Activated naive CD4-positive, alpha-beta T cell (primary cell): Measurements from ENCODE around the gene MRGPRD.

Experiments
- DNase-seq, 4 experiments: peaks; one replicate each; lab custom pipeline; 2025; lab: John Stamatoyannopoulos, UW

The MRGPRD gene

DNA sequence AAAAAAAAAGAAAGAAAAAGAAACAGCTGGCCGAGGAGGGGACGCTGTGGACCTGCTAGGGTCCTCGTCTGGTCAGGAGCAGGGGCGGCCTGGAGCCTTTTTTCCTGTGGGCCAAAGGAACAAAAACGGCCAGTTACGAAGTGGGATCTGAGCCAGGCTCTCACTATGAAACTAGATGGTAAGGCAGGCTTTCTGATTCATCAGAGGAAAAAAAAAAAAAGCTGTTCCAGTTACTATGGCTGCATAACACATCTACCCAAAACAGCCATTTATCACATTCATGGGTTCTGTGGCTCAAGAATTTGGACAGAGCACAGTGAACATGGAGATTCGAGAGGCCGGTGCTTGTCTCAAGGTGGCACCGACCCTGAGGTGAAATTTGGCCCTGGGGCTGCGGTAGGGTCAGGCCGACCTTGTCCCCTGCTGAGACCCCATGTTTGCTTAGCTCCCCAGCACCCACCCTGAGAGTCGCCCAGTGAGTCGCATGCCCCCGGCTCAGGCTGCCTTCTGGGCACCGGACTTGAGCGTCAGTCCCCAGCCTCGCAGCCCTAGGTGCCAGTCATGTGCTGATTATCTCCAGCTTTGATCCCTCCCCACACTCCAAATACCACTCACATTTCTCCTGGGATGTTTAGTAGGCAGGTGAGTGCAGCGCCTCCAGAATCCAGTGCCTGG lies 34.2 kb downstream of the MRGPRD start:
- no peak for DNase-seq

DNA sequence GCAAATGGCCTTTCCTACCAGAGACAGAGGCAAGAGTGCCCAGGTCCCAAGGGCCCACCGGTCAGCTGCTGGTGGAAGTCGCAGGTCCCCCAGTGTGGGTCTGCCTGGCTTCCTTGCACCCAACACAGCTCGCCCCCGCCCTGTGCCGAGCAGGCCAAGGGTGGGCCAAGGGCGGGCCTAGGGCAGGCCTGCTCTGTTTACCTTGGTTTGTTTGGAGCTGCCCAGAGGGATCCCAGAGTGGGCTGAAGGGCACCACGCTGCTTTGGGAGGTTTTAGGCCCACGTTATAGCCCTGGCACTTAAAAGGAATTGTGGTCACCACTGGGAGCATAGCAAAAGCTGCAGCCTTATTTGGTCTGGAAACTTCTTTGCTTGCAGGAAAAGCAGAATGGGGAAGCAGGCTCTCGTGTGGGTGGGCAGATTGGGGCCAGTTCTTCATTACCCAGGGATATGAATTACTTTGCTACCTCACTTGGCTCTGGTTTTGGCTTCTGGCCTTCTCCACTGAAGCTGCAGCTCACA lies 38.0 kb downstream of the MRGPRD start:
- DNase-seq: no peak

DNA sequence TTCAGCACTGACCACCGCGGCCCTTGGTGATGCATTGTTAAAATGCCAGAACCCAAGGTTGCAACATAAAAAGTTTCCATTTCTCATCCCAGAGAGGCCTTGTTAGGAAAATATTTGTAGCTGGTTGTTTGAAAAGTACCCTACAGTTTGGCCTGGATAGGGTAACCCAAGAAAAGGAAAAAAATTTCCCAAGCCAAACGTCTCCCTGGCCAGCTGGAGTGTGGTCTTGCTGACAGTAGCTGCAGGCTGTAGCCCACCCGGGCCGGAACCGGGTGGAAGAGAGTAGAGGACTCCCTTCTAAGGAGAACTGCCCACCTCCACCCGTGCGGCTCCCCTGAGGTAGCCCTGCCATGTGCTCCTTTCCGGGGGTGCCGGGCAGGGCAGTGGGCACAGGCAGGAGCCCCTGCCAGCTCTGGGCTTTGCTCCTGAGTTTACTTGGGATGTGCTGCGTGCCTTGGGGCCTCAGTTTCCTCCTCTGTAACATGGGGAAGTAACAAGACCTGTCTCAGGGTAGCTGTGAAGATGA lies 38.6 kb downstream of the MRGPRD start:
- no peak for DNase-seq

DNA sequence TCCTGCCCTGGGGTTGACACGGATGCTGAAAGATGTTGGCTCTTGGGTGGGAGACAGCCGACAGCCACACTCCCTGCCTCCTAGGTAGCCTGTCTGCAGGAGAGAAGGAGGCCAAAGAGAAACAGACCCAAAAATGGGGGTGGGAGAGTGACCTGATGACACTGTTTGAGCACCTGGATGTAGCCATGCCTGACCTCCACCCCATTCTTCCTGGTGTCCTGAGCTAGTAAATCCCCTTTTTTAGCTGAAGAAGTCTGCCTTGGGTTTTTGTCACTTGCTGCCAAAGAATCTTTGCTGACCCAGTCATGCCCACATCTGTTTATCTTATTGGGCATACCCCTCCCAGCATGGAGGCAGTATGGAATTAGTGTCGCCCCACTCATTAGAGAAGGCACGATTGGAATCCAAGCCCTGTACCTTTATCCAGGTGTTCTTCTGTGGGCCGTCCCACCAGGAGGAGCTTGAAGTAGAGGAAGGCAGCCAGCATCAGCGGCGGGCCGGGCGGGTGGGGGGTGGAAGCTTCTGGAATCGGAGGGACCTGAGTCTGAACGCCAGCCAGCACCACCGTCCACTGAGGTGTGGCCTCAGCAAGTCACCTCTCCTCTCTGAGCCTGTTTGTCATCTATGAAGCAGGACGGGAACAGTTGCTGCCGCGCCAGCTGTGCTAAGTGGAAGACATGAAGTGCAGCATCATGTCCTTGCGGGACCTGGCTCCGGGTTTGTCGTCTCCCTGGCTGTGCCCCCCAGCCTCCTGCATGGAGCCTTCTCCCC lies 39.3 kb downstream of the MRGPRD start:
- no peak for DNase-seq

DNA sequence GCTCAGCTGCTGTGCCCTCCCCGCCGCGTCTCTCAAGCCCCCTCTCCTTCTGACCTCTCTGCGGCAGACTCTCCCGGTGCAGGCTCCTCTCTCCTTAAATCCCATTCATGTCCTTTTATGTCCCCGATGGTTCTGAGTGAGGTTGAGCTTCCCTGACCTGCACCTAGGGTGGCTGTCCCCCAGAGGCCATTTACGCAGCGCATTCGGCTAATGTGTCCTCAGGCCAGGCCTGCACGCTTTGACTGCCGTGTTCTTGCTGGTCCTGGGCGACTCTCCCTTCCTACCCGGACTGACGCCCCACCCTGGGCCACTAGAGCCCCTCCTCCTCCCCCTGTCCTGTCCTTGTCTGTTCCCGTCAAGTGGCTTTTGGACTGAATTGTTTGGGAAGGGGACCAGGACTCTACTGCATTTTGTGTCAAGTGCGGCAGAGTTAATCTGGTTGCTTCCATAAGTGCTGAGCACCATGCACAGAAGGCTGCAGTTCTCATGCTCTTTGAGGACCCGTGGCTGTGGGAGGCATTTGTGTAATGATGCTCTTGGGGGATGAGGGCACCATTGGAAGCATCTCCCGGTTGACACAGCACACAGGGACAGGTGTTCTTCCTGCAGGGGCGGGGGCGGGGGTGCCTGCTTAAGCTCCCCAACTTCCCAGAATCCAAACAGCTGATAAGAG lies 40.0 kb downstream of the MRGPRD start:
- no peak for DNase-seq

DNA sequence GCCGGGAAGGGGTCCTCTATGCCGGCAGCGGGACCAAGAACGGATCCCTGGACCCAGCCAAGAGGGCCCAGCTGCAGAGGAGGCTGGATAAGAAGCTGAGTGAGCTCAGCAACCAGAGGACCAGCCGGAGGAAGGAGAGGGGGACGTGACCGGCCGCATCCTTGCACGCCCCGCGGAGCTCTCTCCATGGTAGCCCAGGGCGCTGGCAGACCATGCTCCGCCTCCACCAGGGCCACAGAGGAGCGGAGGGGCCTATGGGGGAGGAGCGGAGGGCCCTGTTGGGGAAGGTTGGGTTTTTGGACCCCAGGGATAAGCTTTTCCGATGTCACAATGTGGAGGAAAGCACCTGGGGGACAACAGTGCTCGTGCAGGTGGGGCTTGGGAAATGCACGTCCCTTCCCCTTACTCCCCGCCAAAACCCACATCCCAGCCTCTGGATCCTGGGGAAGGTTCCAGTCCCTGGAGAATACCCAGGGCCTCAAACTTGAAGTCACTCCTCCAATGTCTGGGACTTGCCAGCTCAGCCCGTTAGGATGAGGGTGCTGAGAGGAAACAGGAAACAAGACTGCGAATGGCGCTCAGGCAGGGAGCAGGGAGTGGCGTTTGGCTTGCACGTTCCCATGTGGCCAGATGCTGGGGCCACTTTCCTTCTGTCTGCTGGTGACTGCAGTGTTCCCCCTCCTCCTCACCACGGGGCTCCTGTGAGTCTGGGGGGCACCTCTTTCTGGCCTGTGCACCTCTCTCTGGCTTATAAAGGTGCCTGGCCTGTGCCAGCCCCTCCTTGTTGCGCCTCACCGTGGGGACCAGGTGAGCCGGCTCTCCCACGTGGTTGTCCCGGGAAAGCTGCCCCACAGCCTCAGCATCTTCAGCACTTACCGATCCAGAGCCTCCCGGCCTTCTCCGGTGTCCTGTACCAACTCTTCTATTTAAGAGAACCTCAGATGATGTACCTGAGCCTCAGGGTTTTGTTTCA lies 40.9 kb downstream of the MRGPRD start:
- no peak for DNase-seq

DNA sequence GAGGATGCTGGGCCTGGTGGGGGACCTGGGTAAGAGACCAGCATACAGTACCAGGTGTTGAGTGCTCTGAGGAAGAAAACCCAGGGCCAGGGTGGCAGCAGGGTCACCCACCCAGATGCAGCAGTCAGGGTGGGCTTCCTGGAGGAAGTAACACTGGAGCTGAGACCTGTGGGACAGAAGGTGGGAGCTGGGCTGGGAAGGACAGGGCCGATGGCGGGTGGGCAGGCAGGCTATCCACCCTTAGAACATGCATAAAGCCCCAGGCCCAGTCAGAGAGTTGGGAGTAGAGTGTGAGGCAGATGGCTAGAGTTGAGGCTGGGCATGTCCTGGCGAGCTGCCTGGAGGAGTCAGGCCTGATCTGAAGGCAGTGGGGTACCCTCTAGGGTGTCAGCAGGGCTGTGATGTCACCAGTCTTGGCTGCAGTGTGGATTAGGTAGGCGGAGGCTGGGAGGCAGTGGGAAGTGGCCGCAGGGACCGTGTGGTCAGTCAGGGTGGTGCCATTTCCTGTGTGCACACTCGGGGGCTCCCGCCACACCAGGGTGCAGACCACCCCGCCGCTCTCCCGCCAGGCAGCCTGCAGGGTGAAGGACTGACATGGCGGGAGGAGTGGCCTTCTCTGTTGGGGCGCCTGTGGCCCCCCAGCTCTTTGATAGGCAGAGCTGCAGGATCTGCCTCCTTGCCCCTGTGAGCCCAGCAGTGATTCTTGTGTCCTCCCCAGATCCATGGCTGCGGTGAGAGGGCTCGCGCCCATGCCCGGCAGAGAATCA lies 41.8 kb downstream of the MRGPRD start:
- no peak for DNase-seq

DNA sequence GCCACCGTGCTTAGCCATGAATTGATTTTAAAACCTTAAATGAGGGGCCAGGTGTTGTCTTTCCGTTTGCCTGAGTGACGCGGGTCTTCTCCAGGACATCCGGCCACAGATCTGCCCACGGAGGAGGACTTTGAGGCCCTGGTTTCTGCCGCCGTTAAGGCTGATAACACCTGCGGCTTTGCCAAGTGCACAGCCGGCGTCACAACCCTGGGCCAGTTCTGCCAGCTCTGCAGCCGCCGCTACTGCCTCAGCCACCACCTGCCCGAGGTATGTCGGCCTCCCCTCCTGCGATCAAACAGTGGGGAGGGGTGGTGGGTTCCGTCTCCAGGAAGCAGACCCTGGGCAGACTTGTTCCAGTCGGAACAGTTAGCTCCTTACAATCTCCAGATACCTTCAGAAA lies 42.7 kb downstream of the MRGPRD start:
- DNase-seq: no peak

DNA sequence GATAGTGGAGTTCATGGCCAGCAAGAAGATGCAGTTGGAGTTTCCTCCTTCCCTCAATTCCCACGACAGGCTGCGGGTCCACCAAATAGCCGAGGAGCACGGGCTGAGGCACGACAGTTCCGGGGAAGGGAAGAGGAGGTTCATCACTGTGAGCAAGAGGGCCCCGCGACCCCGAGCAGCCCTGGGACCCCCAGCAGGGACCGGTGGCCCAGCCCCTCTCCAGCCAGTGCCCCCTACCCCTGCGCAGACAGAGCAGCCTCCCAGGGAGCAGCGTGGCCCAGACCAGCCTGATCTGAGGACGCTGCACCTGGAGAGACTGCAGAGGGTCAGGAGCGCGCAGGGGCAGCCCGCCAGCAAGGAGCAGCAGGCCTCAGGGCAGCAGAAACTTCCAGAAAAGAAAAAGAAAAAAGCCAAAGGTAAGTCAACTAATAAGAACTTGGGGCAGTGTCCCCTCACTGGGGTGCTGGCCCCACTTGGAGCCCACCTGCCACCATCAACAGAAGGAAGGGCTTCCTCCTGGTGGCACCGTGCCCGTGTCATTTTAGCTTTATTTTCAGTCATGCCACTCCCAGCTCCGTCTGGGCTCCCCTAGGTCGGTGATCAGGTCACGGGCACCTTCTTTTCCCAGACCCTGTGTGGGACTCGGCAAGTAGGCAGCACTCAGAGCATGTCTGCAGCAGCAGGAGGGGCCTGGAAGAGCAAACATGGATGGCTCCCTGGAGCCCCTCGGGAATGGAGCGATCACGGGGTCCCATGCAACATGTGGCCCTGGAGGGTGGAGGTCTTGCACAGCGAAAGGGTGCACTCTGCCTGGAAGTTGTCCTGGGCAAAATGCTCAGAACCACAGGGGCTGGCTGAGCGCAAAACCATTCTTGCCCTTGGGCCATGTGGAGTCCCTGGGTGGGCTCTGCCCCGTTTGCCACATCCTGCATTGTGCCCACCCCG lies 43.8 kb downstream of the MRGPRD start:
- DNase-seq: no peak

DNA sequence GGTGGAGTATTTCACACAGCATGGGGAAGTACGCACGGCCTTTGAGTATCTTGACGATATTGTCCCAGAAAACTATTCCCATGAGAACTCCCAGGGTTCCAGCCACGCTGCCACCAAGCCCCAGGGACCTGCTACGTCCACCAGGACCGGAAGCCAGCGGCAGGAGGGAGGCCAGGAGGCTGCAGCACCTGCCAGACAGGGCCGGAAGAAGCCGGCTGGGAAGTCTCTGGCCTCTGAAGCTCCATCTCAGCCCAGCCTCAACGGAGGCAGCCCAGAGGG lies 44.5 kb downstream of the MRGPRD start:
- no peak for DNase-seq

DNA sequence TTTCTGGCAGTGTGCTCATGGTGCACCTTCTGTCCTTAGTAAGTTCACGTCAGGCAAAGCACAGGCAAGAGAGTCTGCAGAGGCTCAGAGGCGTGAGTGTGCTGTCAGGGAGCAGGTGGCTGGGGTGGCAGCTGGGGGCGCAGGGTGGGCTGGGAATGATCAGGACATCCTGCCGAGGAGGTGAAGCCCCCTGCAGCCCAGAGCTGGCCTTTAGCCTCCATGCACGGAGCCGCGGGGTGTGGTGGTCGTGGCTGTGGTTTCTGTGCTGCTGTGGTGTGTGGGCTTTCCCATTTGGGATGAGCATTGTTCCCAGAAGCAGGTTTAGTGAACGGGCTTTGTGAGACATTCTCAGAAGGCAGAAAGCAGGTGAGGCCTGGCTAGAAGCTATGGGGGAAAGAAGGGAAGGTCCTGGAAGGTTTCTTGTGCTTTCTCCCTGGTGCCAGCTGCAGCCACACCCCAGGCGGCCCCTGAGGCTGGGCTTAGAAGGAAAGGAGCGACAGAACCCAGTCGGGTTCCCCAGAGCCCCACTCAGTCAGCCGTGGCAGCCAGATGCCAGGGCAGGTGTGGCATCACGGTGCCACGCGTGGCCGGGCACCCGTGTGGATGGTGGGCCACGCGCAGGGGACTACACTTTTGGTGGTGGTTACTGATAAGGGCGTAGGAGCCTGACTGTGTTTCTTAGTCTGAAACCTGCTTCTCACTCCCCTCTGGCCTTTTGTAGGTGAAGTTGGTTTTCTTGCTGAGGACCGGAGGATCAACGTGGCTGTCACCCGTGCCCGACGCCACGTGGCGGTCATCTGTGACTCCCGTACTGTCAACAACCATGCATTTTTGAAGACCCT lies 45.0 kb downstream of the MRGPRD start:
- no peak for DNase-seq

DNA sequence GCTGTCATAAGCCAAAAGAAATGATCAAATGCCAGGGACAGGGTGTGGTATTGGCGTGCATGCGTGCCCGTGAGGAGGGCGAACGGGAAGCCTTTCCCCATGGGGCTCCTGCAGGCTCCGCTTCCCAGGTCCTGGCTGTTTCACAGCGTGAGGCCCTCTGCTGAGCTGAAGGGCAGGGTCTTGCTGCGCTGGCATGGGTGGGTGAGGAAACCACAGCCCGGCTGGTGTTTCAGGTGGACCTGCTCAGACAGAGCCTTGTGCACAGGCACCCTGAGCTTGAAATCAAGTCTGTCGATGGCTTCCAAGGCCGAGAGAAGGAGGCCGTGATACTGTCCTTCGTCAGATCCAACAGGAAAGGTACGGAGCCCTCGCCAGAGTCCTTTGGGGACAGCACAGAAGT lies 45.7 kb downstream of the MRGPRD start:
- DNase-seq: no peak

DNA sequence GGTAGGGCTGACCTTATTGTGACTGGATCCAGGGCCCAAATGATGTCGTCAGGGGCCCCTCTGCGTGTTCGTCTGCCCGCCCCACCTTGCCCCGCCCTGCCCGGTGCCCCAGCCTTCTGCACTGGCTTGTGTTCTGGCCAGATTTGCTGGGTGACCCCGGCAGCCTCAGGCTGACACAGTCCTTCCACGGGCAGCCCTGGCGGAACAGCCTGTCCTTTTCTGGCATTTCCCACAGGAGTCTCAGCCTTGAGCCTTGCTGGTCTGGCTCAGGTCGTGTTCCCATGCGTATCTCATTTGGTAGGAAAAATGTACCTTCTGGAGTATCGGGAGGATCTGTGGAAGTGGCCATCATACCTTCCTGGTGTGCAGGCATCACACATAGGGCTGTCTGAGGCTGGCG lies 46.1 kb downstream of the MRGPRD start:
- no peak for DNase-seq

DNA sequence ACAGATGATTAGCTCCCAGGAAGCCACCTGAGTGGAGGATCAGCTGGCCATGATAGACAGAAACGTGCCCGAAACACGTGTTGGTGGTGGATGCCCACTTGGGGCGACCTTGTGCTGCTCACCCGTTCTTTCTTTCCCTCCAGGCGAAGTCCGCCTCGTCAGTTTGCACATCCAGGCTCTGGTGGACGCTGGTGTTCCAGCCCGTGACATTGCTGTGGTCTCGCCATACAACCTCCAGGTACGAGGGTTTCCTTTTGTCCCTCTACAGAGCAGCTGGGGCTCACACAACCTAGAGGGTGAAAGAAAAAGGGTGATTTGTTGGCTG lies 46.5 kb downstream of the MRGPRD start:
- no peak for DNase-seq

DNA sequence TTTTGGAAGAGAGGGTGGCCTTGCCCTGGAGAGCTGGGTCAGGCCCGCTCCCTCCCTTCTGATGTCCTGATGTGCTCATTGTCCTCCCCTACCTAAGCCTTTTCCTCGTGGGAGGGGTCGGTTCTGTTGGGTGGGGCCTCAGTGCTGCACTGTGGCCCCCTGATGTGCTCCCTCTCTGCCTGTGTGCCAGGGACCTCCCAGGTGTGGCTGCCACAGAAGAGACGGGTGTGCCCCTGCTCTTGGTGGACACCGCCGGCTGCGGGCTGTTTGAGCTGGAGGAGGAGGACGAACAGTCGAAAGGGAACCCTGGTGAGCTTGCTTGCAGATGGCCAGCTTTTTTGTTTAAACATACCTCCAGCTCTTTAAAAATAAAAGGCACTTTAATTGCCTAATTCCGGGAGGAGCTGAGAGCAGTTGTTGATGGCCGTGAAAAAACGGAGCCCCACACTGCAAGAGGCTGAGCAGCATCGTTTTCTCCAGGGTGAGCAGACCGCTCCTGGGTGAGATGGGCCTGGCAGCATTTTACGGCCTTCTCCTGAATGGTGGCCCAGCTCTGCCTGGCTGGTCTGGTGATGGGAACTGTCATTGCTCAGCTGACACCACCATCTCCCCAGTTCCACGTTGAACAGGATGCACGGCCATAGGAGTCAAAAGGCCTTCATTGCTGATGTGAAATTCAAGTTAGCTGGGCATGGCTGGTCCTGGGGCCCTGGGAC lies 47.0 kb downstream of the MRGPRD start:
- DNase-seq: no peak

DNA sequence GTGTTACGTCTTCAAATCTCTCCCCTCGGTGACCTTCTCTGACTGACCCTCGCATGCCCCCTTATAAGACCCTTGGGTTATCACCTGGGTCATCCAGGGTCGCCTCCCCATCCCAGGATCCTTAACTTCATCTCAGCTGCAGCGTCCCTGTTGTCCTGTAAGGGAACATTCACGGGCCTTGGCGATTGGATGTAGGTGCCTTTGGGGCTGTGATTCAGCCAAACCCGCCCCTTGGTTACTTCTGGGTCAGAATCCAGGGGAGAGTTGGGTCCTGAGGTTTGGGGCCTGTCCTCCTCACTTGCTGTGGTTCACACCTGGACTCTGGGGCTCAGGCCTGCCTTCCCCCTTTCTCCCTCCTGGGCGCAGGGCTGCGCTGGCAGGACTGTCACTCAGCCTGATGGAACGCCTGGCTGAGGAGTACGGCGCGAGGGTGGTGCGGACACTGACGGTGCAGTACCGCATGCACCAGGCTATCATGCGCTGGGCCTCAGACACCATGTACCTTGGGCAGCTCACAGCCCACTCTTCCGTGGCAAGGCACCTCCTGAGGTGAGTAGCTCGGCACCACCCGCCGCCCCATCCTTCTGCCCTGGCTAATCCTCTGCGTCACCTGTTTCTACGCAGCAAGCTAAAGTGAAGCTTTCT lies 47.7 kb downstream of the MRGPRD start:
- no peak for DNase-seq

DNA sequence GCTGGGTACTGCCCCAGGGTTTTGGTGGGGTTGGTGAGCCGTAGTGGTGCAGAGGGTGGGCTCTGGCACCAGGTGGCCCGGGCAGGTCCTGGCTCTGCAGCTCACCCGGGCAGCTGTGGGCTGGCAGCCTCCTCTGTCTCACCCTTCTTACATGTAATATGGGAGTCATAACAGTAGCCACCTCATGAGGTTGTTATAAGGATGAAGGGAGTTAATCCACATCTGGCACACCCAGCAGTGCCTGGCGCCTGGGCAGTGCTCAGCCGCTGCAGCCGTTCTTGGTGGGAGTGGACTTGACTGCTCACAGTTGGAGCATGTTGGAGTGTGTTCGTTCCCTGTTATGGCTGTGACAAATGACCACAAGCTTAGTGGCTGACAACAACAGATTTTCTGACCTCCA lies 48.4 kb downstream of the MRGPRD start:
- no peak for DNase-seq

DNA sequence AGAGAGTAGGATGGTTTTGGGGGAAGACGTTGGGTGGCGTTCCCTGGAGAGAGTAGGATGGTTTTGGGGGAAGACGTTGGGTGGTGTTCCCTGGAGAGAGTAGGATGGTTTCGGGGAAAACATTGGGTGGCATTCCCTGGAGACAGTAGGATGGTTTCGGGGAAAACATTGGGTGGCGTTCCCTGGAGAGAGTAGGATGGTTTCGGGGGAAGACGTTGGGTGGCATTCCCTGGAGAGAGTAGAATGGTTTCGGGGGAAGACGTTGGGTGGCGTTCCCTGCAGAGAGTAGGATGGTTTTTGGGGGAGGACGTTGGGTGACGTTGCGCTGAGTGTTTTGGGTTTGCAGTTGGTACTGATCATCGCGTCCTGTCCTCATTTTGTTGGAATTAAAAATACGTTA lies 48.9 kb downstream of the MRGPRD start:
- no peak for DNase-seq
